Stimulated activated naive CD8-positive, alpha-beta T cell treated with anti-CD3 and anti-CD28 coated beads, Interleukin-15, Interleukin-2, amounts not matched to agents 100 ng/mL and 50 ng/mL, for 24 hours (primary cell): ENCODE results near the gene PKN1.
"Not testable (repeated sequence)": the region's sequence is repeated elsewhere in the genome, so short reads cannot be mapped to it uniquely, and the experiment has no call there.

ENCODE experiments used
- H3K27ac Mint-ChIP-seq: one replicate; pipeline ENCODE4 v1.8.0; 2021; ENCODE audit warnings: mild to moderate bottlenecking, mixed read lengths
- H3K27me3 Mint-ChIP-seq: one replicate; pipeline ENCODE4 v1.8.0; 2021; ENCODE audit warnings: mixed read lengths
- H3K36me3 Mint-ChIP-seq: one replicate; pipeline ENCODE4 v1.8.0; 2021; ENCODE audit warnings: low read depth, mixed read lengths
- H3K4me1 Mint-ChIP-seq: one replicate; pipeline ENCODE4 v1.8.0; 2021; ENCODE audit warnings: low read depth, mixed read lengths
- H3K4me3 Mint-ChIP-seq: one replicate; pipeline ENCODE4 v1.8.0; 2021; ENCODE audit warnings: mild to moderate bottlenecking, mixed read lengths
- H3K9me3 Mint-ChIP-seq: one replicate; pipeline ENCODE4 v1.8.0; 2021; ENCODE audit warnings: mixed read lengths

PKN1 gene

DNA sequence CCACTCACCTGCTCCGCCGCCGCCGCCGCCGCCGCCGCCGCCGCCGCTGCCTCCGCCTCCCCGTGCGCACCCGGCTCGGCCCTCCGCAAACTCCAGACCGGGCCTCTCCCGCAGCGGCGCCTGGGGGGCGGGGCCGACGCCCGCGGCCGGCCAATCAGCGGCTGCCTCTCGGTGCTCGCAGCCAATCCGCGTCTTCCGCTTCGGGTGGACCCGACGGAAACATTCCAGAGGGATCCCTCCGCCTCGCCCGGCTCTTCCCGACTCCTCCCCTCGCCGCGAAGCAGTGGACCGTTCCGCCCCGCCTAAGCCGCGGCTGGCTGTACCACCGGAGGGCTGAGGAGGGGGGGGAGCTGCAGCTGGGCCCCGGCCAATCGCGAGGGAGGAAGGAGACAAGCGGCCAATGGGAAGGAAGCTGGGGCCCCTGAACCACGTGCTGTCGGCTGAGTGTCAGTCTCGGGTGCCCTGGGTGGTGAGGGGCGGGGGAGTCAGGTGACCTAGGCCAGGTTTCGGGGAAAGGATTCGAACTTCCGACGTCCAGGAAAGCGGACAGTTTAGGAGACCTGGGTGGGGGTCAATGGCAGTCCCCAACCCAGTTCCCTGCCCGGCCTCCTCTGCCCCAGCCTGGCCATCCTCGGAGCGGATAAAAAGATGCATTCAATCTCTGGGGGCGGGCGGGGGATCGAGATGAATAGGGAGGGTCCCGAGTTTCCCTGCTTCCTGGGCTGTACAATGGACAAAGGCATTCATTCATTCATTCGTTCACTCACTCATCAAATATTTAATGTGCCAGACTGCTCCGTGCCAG lies 63.1 kb downstream of the PKN1 start, which contains the start of gene GIPC1:
TSS of gene GIPC1 (minus strand) at position 99 of the 805 bp plus-strand sequence. CDS start 13,151 bp downstream, outside the sequence.
- H3K9me3 Mint-ChIP-seq, result no peaks in the 10 kb centered on the region
- H3K27me3 Mint-ChIP-seq, result no peaks in the 10 kb centered on the region
- peaks cover 4% of the 10 kb centered on the region for H3K36me3 Mint-ChIP-seq
- peaks cover 12% of the 10 kb centered on the region for H3K4me1 Mint-ChIP-seq
- H3K4me3 Mint-ChIP-seq, result peak within 1 kb of the TSS; percentile 85
- H3K27ac Mint-ChIP-seq, result peak within 1 kb of the TSS; percentile 76

DNA sequence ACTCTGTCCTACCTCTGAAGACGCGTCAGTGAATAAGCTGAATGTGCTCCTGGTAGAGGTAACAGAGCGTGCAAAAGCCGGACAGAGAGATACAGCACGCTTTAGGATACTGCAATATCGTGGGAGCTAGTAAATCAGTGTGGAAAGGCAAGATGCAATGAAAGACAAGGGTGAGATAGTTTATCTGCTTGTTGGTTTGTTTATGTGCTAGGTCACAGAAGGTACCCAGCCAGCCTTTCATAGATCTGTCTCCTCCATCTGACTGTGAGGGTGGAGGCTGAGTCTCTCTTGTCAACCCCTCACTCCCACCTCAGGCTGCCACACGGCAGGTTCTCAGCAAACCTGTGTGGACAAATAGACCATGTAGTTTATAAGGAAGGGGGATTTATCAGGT lies 63.7 kb downstream of the PKN1 start:
- Mint-ChIP-seq H3K4me1 (peaks cover 12% of the 10 kb centered on the region), H3K27ac (peak overlapping the region; percentile 28), H3K27me3 (no peaks in the 10 kb centered on the region), H3K36me3 (no peaks in the 10 kb centered on the region), H3K9me3 (no peaks in the 10 kb centered on the region), H3K4me3 (peak overlapping the region; percentile 77)

DNA sequence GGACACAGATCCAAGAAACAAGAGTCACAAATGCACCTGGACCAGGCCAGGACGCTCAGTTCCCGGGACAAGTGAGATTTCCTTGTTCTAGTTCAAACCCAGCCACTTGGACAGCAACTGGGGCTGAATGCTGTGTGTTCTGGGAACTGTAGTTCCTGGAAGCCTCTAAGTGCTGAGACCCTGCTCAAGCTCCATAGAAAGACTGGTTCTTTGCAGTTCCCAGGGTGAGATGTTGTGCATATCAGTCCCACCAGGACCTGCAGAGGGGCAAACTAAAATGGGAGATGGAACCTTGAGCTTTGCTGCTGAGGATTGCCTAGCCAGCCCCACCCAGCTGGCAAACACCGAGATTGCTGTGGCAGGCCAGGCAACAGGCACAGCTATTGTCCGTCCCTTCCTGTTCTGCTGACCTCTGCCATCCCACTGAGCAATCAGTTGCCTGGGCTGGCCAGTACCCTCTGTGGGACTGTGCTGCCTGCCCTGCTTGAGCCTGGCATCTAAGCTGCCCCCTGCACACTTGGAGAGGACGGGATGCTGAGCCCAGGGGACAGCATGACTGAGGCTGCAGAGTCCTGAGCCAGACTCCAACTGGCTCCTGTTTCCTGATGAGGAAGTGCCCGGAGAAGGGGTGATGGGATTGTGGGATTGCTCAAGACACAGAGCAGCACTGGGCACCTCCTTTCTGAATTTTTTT lies 64.3 kb downstream of the PKN1 start:
- H3K27ac Mint-ChIP-seq, result peak overlapping the region; percentile 28
- H3K36me3 Mint-ChIP-seq, result no peaks in the 10 kb centered on the region
- H3K27me3 Mint-ChIP-seq, result no peaks in the 10 kb centered on the region
- peak overlapping the region; percentile 77 for H3K4me3 Mint-ChIP-seq
- peaks cover 12% of the 10 kb centered on the region for H3K4me1 Mint-ChIP-seq
- H3K9me3 Mint-ChIP-seq, result no peaks in the 10 kb centered on the region

DNA sequence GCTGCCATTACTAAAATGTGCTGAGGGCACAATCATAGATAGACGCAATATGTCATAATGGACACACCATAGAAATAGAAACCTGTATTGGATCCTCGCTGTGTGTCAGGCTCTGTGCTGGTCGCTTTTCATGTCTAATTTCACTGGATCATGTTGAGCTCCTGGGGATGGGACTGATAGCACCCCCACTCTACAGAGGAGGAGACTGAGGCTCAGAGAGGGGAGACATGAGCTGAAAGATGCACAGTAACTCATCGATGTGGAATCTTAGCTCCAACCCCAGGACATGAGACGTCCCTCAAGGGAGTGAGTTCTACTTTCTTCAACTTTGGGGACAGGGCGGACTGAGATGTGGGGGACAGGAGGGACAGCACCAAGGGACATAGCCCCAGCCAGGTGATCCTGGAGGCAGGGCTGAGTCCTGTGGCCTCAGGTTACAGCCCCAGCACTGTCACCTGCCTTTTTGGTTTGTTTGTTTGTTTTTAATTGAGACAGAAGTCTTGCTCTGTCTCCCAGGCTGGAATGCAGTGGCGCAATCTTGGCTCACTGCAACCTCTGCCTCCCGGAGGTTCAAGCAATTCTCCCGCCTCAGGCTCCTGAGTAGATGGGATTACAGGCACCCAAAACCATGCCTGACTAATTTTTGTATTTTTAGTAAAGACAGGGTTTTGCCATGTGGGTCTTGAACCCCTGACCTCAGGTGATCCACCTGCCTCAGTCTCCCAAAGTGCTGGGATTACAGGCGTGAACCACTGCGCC lies 69.4 kb downstream of the PKN1 start:
- Mint-ChIP-seq H3K27ac (no peak overlapping the region), H3K27me3 (no peaks in the 10 kb centered on the region), H3K4me1 (peaks cover 24% of the 10 kb centered on the region), H3K9me3 (no peaks in the 10 kb centered on the region), H3K36me3 (no peaks in the 10 kb centered on the region), H3K4me3 (no peak overlapping the region)

DNA sequence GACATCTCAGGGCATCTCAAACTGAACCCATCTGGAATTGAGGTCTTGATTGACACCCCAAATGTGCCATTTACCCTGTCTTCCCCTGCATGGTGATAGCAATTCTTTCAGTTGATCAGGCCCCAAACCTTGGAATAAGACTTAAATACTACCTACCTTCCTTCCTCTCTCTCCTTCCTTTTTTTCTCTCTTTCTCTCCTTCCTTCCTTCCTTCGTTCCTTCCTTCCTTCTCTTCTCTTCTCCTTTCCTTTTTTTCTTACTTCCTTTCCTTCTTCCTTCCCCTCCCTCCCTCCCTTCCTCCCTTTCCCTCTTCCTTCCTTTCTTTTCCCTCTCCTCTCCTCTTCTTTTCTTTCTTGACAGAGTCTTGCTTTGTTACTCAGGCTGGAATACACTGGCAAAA lies 70.2 kb downstream of the PKN1 start:
- Mint-ChIP-seq H3K4me3 (no peak overlapping the region), H3K27ac (no peak overlapping the region), H3K4me1 (peaks cover 29% of the 10 kb centered on the region), H3K27me3 (no peaks in the 10 kb centered on the region), H3K9me3 (no peaks in the 10 kb centered on the region), H3K36me3 (no peaks in the 10 kb centered on the region)

DNA sequence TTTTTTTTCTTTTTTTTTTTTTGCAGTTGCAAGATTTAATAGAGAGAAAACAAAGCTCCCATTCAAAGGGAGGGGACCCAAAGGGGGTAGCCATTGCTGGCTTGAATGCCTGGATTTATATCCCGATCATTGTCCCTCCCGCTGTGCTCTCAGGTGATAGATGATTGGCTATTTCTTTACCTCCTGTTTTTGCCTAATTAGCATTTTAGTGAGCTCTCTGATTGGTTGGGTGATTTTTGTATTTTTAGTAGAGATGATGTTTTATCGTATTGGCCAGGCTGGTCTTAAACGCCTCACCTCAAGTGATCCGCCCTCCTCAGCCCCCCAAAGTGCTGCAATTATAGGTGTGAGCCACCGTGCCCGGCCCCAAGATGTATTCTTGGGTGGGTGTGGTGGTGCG lies 71.5 kb downstream of the PKN1 start:
- H3K27ac Mint-ChIP-seq, H3K27me3 Mint-ChIP-seq, H3K4me3 Mint-ChIP-seq, H3K36me3 Mint-ChIP-seq, H3K9me3 Mint-ChIP-seq: not testable (repeated sequence)
- peaks cover 35% of the 10 kb centered on the region for H3K4me1 Mint-ChIP-seq

DNA sequence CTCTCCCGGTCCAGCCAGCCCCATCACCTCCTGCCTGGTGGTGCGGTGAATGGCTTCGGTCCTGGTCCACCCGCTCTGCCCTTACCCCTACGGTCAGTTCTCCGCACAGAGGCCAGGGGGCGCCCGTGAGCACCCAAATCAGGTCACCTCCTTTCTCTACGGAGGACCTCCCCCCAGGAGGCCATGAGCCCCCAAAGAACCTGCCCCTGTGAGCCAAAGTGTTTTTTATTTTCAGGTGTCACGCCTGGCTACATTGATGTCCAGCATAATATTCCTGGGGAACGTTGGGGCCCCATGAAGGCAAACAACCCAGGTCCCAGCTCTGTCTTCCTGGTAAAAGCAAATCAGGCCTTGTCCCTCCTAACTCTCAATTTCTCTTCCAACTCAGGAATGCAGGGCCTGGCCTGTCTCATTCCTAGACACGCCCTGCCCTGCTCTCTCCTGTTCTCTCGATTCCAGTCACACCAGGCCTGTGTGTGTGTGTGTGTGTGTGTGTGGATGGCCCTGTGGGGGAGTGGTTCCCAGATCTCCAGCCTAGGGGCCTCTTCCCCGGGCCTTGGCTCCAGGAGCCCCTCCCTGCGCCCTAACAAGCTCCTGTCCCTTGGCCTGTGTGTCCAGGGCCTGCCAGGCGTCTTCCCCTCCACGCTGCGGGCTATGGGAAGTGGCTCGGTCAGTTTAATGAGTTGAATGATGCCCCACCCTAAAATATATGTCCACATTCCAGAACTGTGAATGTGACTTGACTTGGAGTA lies 72.6 kb downstream of the PKN1 start:
- no peaks in the 10 kb centered on the region for H3K36me3 Mint-ChIP-seq
- H3K4me1 Mint-ChIP-seq, result peaks cover 42% of the 10 kb centered on the region
- H3K4me3 Mint-ChIP-seq, result no peak overlapping the region
- H3K27ac Mint-ChIP-seq, result peak overlapping the region; percentile 71
- H3K27me3 Mint-ChIP-seq, result no peaks in the 10 kb centered on the region
- no peaks in the 10 kb centered on the region for H3K9me3 Mint-ChIP-seq

DNA sequence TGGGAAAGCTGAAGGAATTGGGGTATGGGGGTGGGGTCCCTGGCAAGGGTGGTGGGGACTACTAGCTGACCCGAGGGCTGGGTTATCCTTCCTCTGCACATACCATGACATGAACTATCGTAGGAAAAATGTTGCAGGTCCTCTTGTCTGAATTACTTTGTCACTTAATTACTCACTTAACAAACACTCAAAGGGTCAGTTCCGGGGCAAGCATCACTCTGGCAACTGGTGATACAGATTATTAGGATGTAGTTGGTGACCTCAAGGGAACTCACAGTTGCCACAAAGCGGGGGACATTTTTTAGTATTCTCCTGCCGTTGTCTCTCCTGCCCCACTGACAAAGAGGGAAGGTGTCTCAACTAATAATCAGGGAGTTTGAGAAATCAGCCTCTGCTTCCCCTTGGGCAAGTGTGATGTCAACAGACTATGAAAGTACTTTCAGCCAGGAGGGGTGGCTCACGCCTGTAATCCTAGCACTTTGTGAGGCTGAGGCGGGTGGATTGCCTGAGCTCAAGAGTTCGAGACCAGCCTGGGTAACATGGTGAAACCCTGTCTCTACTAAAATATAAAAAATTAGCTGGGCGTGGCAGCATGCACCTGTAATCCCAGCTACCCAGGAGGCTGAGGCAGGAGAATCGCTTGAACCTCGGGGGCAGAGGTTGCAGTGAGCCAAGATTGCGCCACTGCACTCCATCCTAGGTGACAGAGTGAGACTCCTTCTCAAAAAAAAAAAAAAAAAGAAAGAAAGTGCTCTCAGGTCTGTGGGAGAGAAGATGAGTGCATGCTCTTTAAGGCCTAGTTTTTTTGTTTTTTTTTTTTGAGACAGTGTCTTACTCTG lies 74.8 kb downstream of the PKN1 start:
- H3K4me1 Mint-ChIP-seq, result peaks cover 50% of the 10 kb centered on the region
- H3K9me3 Mint-ChIP-seq, result no peaks in the 10 kb centered on the region
- peak overlapping the region; percentile 67 for H3K27ac Mint-ChIP-seq
- no peaks in the 10 kb centered on the region for H3K27me3 Mint-ChIP-seq
- H3K36me3 Mint-ChIP-seq, result no peaks in the 10 kb centered on the region
- H3K4me3 Mint-ChIP-seq, result no peak overlapping the region

DNA sequence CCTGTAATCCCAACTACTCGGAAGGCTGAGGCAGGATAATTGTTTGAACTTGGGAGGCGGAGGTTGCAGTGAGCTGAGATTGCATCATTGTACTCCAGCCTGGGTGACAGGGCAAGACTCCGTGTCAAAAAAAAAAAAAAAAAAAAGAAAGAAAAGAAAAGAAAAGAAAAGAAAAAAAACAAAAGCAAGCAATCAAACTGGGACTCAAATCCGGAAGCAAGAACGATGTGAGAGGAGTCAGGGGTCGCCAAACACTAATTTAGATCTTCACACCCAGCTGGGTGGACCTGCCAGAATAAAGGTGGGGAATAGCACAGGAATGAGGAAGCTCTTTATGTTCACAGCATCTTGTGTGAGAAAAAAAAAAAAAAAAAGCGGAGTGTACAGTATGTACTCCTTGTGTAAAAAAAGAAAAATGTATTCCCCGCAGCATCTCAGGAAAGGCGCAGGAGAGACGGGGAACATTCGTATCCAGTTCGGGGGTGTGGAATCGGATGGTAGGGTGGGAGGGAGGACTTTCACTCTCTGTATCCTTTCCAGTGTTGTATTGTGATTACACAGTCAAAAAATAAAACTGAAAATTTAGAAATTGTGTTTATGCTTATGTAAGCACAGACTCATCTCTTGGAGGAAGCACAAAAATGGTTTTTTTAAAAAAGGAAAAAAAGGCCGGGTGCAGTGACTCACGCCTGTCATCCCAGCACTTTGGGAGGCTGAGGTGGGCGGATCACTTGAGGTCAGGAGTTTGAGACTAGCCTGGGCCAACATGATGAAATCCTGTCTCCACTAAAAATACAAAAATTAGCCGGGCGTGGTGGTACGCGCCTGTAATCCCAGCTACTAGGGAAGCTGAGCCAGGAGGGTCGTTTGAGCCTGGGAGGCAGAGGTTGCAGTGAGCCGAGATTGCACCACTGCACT lies 77.5 kb downstream of the PKN1 start:
- Mint-ChIP-seq H3K4me3 (no peak overlapping the region), H3K36me3 (peaks cover 20% of the 10 kb centered on the region), H3K4me1 (peaks cover 58% of the 10 kb centered on the region), H3K27ac (peak overlapping the region; percentile 57), H3K27me3 (no peaks in the 10 kb centered on the region), H3K9me3 (no peaks in the 10 kb centered on the region)

DNA sequence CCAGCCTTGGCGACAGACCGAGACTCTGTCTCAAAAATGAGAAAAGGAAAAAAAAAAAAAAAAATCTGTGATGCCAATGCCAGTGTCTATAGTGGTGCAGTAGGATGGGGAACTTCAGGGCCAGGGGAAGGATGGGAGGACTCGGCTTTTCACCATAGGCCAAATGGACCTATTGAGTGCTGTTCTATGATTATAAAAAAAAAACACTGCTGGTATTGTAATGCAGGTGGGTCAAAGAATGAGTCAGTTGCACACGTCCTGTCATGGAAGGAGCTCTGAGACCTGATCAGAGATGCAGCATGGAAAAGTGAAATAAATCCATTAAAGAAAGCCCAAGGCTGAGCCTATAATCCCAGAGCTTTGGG lies 78.1 kb downstream of the PKN1 start:
- H3K4me1 Mint-ChIP-seq, result peaks cover 58% of the 10 kb centered on the region
- H3K36me3 Mint-ChIP-seq, result peaks cover 27% of the 10 kb centered on the region
- H3K4me3 Mint-ChIP-seq, result no peak overlapping the region
- H3K27me3 Mint-ChIP-seq, result no peaks in the 10 kb centered on the region
- H3K9me3 Mint-ChIP-seq, result no peaks in the 10 kb centered on the region
- peak overlapping the region; percentile 57 for H3K27ac Mint-ChIP-seq

DNA sequence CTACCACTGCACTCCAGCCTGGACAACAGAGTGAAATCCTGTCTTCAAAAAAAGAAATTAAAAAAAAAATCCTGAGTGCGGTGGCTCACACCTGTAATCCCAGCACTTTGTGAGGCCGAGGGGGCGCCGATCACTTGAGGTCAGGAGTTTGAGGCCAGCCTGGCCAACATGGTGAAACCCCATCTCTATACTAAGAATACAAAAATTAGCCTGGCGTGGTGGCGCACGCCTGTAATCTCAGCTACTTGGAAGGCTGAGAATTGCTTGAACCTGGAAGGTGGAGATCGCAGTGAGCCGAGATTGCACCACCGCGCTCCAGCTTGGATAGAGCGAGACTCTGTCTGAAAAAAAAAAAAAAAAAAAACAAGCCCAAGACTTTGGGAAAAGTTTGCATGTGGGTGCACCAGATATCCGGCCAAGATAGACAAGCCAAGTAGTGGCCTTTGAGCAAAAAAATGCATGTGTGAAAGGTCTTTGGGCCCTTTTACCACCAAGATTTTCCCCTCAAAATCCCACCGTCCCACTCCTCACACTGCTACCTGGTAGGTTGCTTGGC lies 79.4 kb downstream of the PKN1 start:
- Mint-ChIP-seq H3K27ac (no peak overlapping the region), H3K27me3 (no peaks in the 10 kb centered on the region), H3K4me3 (no peak overlapping the region), H3K36me3 (peaks cover 39% of the 10 kb centered on the region), H3K9me3 (no peaks in the 10 kb centered on the region), H3K4me1 (peaks cover 53% of the 10 kb centered on the region)

DNA sequence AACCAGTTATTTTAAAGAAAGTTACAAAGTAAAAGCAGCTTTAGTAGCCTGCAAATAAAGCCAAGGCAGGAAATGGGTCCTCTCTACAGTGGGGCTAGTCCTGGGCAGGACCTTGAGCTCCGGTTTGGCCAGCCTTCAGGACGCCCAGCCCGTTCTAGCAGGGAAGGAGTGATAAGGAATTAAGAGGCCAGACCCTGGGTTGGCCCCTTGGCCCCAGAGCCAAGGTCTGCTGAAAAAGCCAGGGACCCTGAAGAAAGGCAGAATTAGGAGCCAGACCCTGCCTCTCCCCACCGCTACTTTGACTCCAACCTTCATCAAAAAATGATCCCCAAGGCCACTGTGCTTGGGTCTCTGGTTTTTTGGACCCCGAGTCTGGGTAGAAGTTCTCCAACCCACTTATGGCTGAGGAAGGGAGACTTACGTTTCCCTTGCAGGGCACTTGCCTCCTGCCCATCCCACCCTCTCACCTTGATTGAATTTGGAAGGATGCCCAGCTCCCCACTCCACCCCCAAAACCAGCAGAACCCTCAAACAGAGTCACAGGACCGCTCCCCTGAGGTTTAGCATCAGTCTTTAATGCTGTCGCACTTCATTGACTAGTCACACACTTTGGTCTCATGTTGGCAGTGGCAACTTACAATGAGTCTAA lies 81.2 kb downstream of the PKN1 start:
- Mint-ChIP-seq H3K27ac (peak overlapping the region; percentile 43), H3K27me3 (no peaks in the 10 kb centered on the region), H3K4me3 (peak overlapping the region; percentile 90), H3K4me1 (peaks cover 52% of the 10 kb centered on the region), H3K36me3 (peaks cover 39% of the 10 kb centered on the region), H3K9me3 (no peaks in the 10 kb centered on the region)
